ENCODE results near the gene RUFY4.

DNA sequence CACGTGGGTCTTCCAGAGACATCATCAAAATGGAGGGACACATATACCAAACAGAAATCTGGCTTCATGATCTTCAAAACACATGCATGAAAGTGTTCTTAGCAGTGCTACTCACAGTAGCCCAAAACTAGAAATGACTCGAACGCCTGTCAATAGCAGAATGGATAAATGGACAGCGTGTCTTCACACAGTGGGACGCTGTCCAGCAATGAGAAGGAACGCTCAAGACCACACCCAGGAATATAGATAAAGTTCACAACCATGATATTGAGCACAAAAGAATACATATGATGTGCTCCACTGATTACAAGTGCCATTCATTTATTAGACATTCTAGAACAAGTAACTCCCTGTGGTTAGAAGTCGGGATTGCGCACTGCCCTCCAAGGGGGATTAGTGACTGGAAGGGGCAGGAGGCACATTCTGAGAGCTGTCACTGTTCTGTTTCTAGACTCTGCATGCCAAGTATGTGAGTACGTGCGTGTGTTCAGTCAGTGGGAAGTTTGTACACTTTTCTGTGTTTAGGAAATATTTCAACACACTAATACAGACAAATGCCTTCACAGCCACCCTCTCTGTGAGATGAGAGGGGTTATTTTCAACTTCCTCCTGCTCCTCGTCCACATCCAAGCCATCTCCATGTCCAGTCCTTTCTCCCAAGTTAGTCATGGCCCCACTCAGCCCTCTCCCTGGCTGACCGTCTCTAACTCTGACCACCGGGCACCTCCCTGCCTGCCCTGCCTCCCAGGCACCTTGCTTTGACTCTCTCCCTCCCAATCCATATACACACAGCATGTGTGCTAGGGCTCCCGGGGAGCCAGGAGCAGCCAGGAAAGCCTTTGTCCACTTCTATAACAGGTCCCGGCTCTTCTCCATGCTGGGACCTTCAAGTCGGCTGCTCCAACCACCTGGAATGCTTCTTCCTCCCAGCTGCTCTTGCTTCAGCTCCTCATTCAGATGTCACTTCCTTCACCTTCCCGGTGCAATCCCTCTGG is 39.4 kb upstream of the RUFY4 start:
- TF ChIP-seq, protein P1, sequence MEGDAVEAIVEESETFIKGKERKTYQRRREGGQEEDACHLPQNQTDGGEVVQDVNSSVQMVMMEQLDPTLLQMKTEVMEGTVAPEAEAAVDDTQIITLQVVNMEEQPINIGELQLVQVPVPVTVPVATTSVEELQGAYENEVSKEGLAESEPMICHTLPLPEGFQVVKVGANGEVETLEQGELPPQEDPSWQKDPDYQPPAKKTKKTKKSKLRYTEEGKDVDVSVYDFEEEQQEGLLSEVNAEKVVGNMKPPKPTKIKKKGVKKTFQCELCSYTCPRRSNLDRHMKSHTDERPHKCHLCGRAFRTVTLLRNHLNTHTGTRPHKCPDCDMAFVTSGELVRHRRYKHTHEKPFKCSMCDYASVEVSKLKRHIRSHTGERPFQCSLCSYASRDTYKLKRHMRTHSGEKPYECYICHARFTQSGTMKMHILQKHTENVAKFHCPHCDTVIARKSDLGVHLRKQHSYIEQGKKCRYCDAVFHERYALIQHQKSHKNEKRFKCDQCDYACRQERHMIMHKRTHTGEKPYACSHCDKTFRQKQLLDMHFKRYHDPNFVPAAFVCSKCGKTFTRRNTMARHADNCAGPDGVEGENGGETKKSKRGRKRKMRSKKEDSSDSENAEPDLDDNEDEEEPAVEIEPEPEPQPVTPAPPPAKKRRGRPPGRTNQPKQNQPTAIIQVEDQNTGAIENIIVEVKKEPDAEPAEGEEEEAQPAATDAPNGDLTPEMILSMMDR (IDR thresholded peaks at IDR 0.05) = no peak
- TF ChIP-seq ZFX (IDR thresholded peaks at IDR 0.05; ENCODE audit: borderline replicate concordance) = no peak

Measured in 22Rv1 (cell line).